OCI-LY7 (cell line): ENCODE measurements around the gene NACA. TPM values are rescaled to one million over a fixed set of nuclear protein-coding genes. Genes with fewer than 3 reads are reported as not detected.

ENCODE experiments used
- BruUV-seq: library from RNA; stranded (reverse); fragments of 400-500 nt; replicated peaks from 2 replicates; lab custom pipeline; 2021; lab: Mats Ljungman, UMichigan
- CTCF ChIA-PET: fragments of 300-600 bp; sonication (Branson Sonifier 250); formaldehyde crosslinking; loops from one replicate; lab custom pipeline; 2022; ENCODE audit warnings: antibody characterized with exemption; ENCODE audit not compliant: unreplicated experiment; lab: Charles Lee
- POLR2A ChIA-PET: fragments of 300-600 bp; sonication (Branson Sonifier 250); formaldehyde crosslinking; loops from one replicate; lab custom pipeline; 2022; ENCODE audit warnings: antibody characterized with exemption; lab: Charles Lee
- DNase-seq: peaks from one replicate; pipeline ENCODE4 v3.0.0-alpha.2; 2015; ENCODE audit warnings: low spot score
- H2AFZ ChIP-seq: fragments of 200-600 bp; sonication (generic), shearing (Covaris generic); 2 replicates; pipeline ENCODE4 v1.6.1; 2014; ENCODE audit warnings: mild to moderate bottlenecking, antibody characterized with exemption, low read length, moderate library complexity
- H3K27ac ChIP-seq: fragments of 200-600 bp; sonication (generic); 2 replicates; pipeline ENCODE4 v1.5.1; 2014; ENCODE audit warnings: mixed run types, low read depth, mild to moderate bottlenecking, moderate library complexity, low read length, inconsistent platforms; ENCODE audit not compliant: poor library complexity, severe bottlenecking
- H3K36me3 ChIP-seq: fragments of 200-600 bp; sonication (generic); 2 replicates; pipeline ENCODE4 v1.6.1; 2014; ENCODE audit warnings: mild to moderate bottlenecking, antibody characterized with exemption, low read length, moderate library complexity, mixed read lengths; ENCODE audit not compliant: insufficient read depth
- H3K4me1 ChIP-seq: fragments of 200-600 bp; sonication (generic); 2 replicates; pipeline ENCODE4 v1.5.1; 2014; ENCODE audit warnings: mild to moderate bottlenecking, low read length; ENCODE audit not compliant: insufficient read depth, poor library complexity, severe bottlenecking
- H3K4me2 ChIP-seq: fragments of 200-600 bp; sonication (generic); 2 replicates; pipeline ENCODE4 v1.6.1; 2014; ENCODE audit warnings: mild to moderate bottlenecking, low read length
- H3K4me3 ChIP-seq: fragments of 200-600 bp; sonication (generic); 2 replicates; pipeline ENCODE4 v1.5.1; 2014; ENCODE audit warnings: mild to moderate bottlenecking, low read depth, low read length; ENCODE audit not compliant: poor library complexity, severe bottlenecking
- H3K79me2 ChIP-seq: fragments of 200-600 bp; sonication (generic); 2 replicates; pipeline ENCODE4 v1.6.1; 2016; ENCODE audit warnings: low read depth, mild to moderate bottlenecking, low read length, moderate library complexity, mixed read lengths; ENCODE audit not compliant: insufficient read depth
- H3K9me2 ChIP-seq: fragments of 200-600 bp; sonication (generic); 2 replicates; pipeline ENCODE4 v1.6.1; 2016; ENCODE audit warnings: mild to moderate bottlenecking, low read length, mixed read lengths; ENCODE audit not compliant: insufficient read depth
- H3K9me3 ChIP-seq: fragments of 200-600 bp; sonication (generic); 2 replicates; pipeline ENCODE4 v1.6.1; 2014; ENCODE audit warnings: mild to moderate bottlenecking, mixed run types, low read length, mixed read lengths
- H4K20me1 ChIP-seq: fragments of 200-600 bp; sonication (generic); 2 replicates; pipeline ENCODE4 v1.6.1; 2014; ENCODE audit warnings: mild to moderate bottlenecking, antibody characterized with exemption, low read length, moderate library complexity, mixed read lengths; ENCODE audit not compliant: insufficient read depth
- CTCF ChIP-seq: fragments of 200-600 bp; sonication (generic); conservative IDR thresholded peaks from 2 replicates; pipeline ENCODE4 v1.5.1; 2014; ENCODE audit warnings: mild to moderate bottlenecking, antibody characterized with exemption, low read length, moderate library complexity, mixed read lengths
- EZH2phosphoT487 ChIP-seq: fragments of 200-600 bp; sonication (generic); IDR thresholded peaks from 2 replicates; pipeline ENCODE4 v1.6.1; 2018; ENCODE audit warnings: low read depth, borderline replicate concordance, mild to moderate bottlenecking, mixed run types, antibody characterized with exemption, low read length, moderate library complexity, mixed read lengths
- intact Hi-C: fragments of 100-400 bp; cut with micrococcal nuclease; formaldehyde crosslinking; loops from one replicate; pipeline ENCODE4 v1.10.0; 2022; ENCODE audit not compliant: unreplicated experiment
- total RNA-seq, 2 experiments: library from RNA; depleted of rRNA in 1 of 2; stranded (reverse); fragments of >200 nt in 1 of 2; shearing (Covaris generic) in 1 of 2; gene quantifications; 2 replicates each; pipeline ENCODE4 v1.2.3, GENCODE V29; 2014 to 2022

NACA gene
- total RNA-seq, 2 experiments from 2014 or later: 892 to 1,723 TPM

DNA sequence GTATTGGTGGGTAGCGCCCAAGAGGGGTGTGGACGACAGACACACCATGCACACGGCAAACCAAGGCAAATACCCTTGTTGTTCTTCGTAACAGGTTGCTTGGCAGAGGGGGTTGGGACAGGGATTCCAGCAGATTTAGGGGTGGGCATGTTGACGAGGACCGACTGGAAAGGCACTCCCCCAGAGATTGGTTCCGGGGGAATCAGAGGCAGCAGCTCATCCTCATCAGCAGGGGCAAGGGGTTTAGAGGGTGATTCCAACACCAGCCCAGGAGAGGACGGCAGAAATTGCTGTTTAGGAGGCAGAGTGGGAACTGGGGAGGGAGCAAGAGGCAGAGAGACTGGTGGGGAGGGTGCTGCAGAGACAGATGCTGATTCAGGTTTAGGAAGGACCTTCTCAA, 9.3 kb downstream of the NACA start:
- no peak overlapping the region for H3K27ac ChIP-seq
- intact Hi-C loops: no loop called here
- H3K9me3 ChIP-seq: no peaks in the 10 kb centered on the region
- DNase-seq: no peak
- TF ChIP-seq CTCF (no peak), EZH2phosphoT487 (no peak)
- H3K4me3 ChIP-seq: no peak overlapping the region
- CTCF ChIA-PET: no interaction called here
- no peaks in the 10 kb centered on the region for H3K9me2 ChIP-seq
- H3K79me2 ChIP-seq: peaks cover 58% of the 10 kb centered on the region
- no peak overlapping the region for H2AFZ ChIP-seq
- BruUV-seq: no TSS peak
- peaks cover 42% of the 10 kb centered on the region for H3K4me1 ChIP-seq
- POLR2A ChIA-PET: interaction anchor here (0.5 kb wide), 1 partner anchor 14 kb away, joined by 3 read pairs; no protein-coding TSS in a partner anchor
- no peak overlapping the region for H3K4me2 ChIP-seq
- peaks cover 95% of the 10 kb centered on the region for H3K36me3 ChIP-seq
- H4K20me1 ChIP-seq: peaks cover 36% of the 10 kb centered on the region

DNA sequence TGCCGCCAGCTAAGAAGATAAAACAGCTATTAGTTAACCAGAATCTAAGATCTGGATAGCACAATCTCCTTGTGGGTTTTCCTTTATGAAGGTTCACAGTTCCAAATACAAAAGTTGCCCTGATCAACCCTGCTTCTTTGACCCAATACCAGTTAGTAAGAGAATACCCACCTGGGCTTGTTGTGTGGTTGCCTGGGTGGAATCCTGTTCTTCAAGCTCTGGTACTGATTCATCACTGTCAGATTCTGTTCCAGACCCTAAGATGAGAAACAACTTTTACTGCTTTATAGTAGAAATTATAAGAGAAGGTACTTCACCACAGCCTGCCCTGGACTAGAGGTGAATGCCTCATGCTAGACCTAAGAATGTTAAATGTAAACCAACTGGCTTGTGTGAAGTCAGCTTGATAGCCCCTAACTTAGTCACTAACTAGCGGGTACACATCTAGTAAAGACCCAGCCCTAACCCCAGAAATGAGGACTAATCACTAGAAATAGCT, 10.6 kb downstream of the NACA start:
- Histone ChIP-seq H3K9me2 (no peaks in the 10 kb centered on the region), H3K4me2 (no peak overlapping the region), H3K9me3 (no peaks in the 10 kb centered on the region), H3K79me2 (peaks cover 45% of the 10 kb centered on the region), H3K4me1 (peaks cover 29% of the 10 kb centered on the region), H3K4me3 (no peak overlapping the region), H4K20me1 (peaks cover 28% of the 10 kb centered on the region; the same call in 1 of the 2 replicates), H2AFZ (no peak overlapping the region), H3K36me3 (peaks cover 83% of the 10 kb centered on the region), H3K27ac (no peak overlapping the region)
- BruUV-seq: no TSS peak
- no peak for DNase-seq
- intact Hi-C loops: no loop called here
- ChIA-PET CTCF (no interaction called here), POLR2A (no interaction called here)
- no peak for TF ChIP-seq EZH2phosphoT487
- no peak for TF ChIP-seq CTCF

DNA sequence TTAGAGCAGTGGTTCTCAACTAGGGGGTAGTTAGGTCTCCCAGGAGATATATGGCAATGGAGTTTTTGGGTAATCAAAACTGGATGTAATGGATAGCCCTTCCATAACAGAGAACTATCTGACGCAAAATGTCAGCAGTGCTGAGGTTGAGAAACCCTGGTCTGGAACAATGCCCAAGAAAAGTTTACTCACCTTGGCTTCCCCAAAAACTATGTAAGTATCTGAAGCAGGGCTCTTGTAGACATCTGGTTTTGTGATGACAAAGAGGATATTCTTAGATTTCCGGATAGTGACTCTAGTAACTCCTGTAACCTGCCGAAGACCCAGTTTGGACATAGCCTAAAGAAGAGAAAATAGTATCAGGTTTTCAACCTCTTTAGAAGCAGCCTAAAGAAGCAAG, 11.8 kb downstream of the NACA start:
- no peaks in the 10 kb centered on the region for H3K9me3 ChIP-seq
- no peaks in the 10 kb centered on the region for H3K9me2 ChIP-seq
- DNase-seq: no peak
- H2AFZ ChIP-seq: no peak overlapping the region
- intact Hi-C loops: no loop called here
- peaks cover 72% of the 10 kb centered on the region for H3K36me3 ChIP-seq
- H3K4me1 ChIP-seq: peaks cover 17% of the 10 kb centered on the region
- ChIA-PET POLR2A (no interaction called here), CTCF (no interaction called here)
- no peak for TF ChIP-seq EZH2phosphoT487
- TF ChIP-seq CTCF: no peak
- no peak overlapping the region for H3K27ac ChIP-seq
- H3K79me2 ChIP-seq: peaks cover 34% of the 10 kb centered on the region
- no TSS peak for BruUV-seq
- no peak overlapping the region for H3K4me3 ChIP-seq
- no peak overlapping the region for H3K4me2 ChIP-seq
- H4K20me1 ChIP-seq: peaks cover 18% of the 10 kb centered on the region; the same call in 1 of the 2 replicates
